Kidney epithelial cell (primary cell): ENCODE data around the gene ACP2. TPM values are rescaled to one million over a fixed set of nuclear protein-coding genes. Genes with fewer than 3 reads are reported as not detected.

Source experiments
- DNase-seq: peaks from one replicate; pipeline ENCODE4 v3.0.0-alpha.2; 2010; ENCODE audit warnings: low read depth
- H3K27me3 ChIP-seq: 2 replicates; pipeline ENCODE4 v1.6.0; 2011; ENCODE audit warnings: low read length; ENCODE audit not compliant: control insufficient read depth, insufficient read depth
- H3K36me3 ChIP-seq: 2 replicates; pipeline ENCODE4 v1.5.1; 2011; ENCODE audit warnings: low read length; ENCODE audit not compliant: control insufficient read depth, insufficient read depth
- H3K4me3 ChIP-seq: 2 replicates; pipeline ENCODE4 v1.5.1; 2011; ENCODE audit warnings: low read depth, mild to moderate bottlenecking, control low read depth, low read length
- total RNA-seq: library from RNA; depleted of rRNA; stranded (reverse); fragments of >200 nt; gene quantifications from 2 replicates; pipeline ENCODE4 v1.2.3, GENCODE V29; 2015
- TF ChIP-seq, protein P1 (sequence below): IDR thresholded peaks from 2 replicates; pipeline ENCODE4 v1.5.1; 2011; ENCODE audit warnings: mild to moderate bottlenecking, moderate library complexity, low read length, control low read depth, inconsistent platforms; ENCODE audit not compliant: insufficient read depth, poor library complexity, severe bottlenecking

ACP2 gene
- total RNA-seq, 1 donor from 2014 or later = 57.1 TPM

DNA sequence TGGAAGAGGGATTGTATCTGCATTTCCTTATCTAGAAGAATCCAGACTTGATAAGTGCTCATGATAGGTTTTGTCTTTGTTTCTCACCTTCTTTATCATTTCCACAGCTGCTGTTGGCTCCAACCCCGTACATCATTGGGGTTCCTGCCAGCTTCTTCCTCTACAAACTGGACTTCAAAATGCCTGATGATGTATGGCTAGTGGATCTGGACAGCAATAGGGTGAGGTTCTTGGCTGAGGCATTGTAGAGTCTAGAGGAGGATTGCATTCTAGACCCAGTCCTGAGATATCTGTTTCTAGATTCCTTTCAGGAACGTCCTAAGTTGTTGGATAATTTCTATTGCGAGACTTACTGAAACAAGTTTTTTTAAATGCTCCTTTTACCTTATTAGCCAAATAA is 29.4 kb upstream of the ACP2 start:
- H3K4me3 ChIP-seq = no peak overlapping the region
- no peak for DNase-seq
- H3K36me3 ChIP-seq = peaks cover 6% of the 10 kb centered on the region
- TF ChIP-seq, protein P1, sequence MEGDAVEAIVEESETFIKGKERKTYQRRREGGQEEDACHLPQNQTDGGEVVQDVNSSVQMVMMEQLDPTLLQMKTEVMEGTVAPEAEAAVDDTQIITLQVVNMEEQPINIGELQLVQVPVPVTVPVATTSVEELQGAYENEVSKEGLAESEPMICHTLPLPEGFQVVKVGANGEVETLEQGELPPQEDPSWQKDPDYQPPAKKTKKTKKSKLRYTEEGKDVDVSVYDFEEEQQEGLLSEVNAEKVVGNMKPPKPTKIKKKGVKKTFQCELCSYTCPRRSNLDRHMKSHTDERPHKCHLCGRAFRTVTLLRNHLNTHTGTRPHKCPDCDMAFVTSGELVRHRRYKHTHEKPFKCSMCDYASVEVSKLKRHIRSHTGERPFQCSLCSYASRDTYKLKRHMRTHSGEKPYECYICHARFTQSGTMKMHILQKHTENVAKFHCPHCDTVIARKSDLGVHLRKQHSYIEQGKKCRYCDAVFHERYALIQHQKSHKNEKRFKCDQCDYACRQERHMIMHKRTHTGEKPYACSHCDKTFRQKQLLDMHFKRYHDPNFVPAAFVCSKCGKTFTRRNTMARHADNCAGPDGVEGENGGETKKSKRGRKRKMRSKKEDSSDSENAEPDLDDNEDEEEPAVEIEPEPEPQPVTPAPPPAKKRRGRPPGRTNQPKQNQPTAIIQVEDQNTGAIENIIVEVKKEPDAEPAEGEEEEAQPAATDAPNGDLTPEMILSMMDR = no peak
- no peaks in the 10 kb centered on the region for H3K27me3 ChIP-seq

DNA sequence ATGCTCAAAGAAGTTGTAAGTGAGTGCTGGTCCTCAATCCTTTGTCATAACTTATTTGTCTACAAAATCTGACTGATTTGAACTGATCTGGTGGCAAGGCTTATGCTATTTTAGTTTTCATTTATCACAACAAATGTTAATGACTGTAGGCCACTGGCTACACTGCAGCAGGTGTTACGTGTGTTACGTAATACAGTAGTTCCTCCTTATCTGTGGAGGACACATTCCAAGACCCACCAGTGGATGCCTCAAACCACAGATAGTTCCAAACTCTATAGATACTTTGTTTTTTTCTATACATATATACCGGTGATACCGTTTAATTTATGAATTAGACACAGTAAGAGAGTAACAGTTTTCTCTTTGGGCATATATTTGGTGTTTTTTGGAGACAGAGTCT is 28.3 kb upstream of the ACP2 start:
- peaks cover 5% of the 10 kb centered on the region for H3K36me3 ChIP-seq
- no peak overlapping the region for H3K4me3 ChIP-seq
- DNase-seq = no peak
- H3K27me3 ChIP-seq = no peaks in the 10 kb centered on the region
- TF ChIP-seq, protein P1 = no peak

DNA sequence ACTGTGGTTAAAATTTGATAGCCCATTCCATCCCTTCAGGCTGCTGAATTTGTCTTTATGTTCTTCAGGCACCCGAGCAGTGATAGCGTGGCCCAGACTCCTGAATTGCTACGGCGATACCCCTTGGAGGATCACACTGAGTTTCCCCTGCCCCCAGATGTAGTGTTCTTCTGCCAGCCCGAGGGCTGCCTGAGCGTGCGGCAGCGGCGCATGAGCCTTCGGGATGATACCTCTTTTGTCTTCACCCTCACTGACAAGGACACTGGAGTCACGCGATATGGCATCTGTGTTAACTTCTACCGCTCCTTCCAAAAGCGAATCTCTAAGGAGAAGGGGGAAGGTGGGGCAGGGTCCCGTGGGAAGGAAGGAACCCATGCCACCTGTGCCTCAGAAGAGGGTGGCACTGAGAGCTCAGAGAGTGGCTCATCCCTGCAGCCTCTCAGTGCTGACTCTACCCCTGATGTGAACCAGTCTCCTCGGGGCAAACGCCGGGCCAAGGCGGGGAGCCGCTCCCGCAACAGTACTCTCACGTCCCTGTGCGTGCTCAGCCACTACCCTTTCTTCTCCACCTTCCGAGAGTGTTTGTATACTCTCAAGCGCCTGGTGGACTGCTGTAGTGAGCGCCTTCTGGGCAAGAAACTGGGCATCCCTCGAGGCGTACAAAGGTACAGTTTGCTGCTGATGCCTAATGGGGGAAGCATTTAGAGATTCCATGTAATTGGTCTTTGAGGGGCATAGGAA is 26.1 kb upstream of the ACP2 start:
- H3K36me3 ChIP-seq = peaks cover 3% of the 10 kb centered on the region
- H3K27me3 ChIP-seq = no peaks in the 10 kb centered on the region
- TF ChIP-seq, protein P1 = no peak
- no peak overlapping the region for H3K4me3 ChIP-seq
- DNase-seq = no peak

DNA sequence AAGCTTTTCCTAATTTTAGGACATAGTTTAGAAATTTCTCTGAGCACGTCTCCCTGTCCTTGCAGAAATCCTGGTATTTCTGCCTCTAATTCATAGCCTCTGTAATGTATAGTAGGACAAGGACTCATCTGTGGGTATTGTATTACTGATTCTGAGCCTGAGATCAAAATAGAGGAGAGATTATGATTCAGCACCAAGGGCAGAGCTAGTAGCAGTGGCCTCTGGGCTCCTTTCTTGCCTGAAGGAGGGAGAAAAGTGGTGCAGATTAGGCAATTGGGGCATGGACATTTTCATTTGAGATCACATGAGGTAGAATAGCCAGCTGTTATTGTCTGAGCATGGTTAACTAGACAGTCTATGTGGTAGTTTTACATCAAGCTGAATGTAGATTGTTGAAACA is 24.1 kb upstream of the ACP2 start:
- TF ChIP-seq, protein P1 = no peak
- no peak overlapping the region for H3K4me3 ChIP-seq
- DNase-seq = no peak
- peaks cover 2% of the 10 kb centered on the region for H3K36me3 ChIP-seq
- no peaks in the 10 kb centered on the region for H3K27me3 ChIP-seq

DNA sequence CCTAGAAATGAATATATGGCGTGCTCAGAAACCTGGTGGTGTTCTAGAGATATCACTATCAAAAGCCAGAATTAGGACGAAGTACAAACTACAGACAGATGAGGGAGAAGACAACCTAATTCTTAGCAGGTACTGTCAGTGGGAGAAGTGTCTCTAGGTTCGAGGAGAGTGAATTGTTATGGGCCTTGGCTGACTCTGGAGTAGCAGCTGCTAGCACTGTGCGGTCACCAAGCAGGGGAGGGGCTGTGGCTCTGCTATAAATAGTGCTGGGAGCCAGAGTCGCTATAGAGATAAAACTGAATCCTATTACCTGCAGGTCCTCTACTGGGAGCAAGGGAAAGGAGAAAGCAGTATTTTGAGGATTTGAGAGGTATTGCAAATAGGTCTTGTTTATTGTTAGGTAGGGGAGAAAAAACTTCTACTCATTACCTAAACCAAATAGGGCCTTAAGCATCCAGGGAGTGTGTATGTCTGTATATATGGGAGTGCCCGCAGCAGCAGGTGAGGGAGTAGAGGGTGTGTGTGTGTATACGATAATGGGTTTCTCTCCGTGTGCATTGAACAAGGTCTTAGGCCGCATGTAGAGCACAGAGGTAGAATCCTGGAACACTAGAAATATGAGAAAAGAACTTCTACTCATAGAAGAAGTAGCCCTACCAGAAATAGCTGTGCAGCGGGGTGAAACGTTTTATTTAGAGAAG is 23.5 kb upstream of the ACP2 start:
- TF ChIP-seq, protein P1 = no peak
- Histone ChIP-seq H3K36me3 (peaks cover 2% of the 10 kb centered on the region), H3K27me3 (no peaks in the 10 kb centered on the region), H3K4me3 (no peak overlapping the region)
- no peak for DNase-seq
